Cerebellar nuclear complex (tissue), 1 donor: ENCODE measurements around the gene MEIOSIN.

Experiments
- DNase-seq, 2 experiments: peaks; one replicate each; lab custom pipeline; 2025; lab: John Stamatoyannopoulos, UW

The MEIOSIN gene

GRCh38 chr19:45765702-45766295 is 32.6 kb downstream of the MEIOSIN start:
- DNase-seq, result no peak

GRCh38 chr19:45766296-45766868 is 33.1 kb downstream of the MEIOSIN start:
- no peak for DNase-seq

- DNase-seq, result no peak
Observed at GRCh38 chr19:45766869-45767346, 33.7 kb downstream of the MEIOSIN start.

GRCh38 chr19:45767410-45767880 is 34.2 kb downstream of the MEIOSIN start:
- DNase-seq, result no peak

- no peak for DNase-seq
Observed at GRCh38 chr19:45767881-45768654, 34.8 kb downstream of the MEIOSIN start.

- DNase-seq, result no peak
Observed at GRCh38 chr19:45768655-45768983, 35.4 kb downstream of the MEIOSIN start.

- DNase-seq, result no peak
Observed at GRCh38 chr19:45768984-45769782, 35.9 kb downstream of the MEIOSIN start, which contains the start of gene SIX5. TSS of gene SIX5 (minus strand) at chr19:45769252. CDS start at chr19:45768844, 408 bp downstream.

- DNase-seq, result no peak
Observed at GRCh38 chr19:45769821-45770191, 36.6 kb downstream of the MEIOSIN start.

- no peak for DNase-seq
Observed at GRCh38 chr19:45770192-45771101, 37.2 kb downstream of the MEIOSIN start.

GRCh38 chr19:45771311-45771933 is 38.2 kb downstream of the MEIOSIN start:
- no peak for DNase-seq

- DNase-seq, result no peak
Observed at GRCh38 chr19:45772130-45772840, 39.0 kb downstream of the MEIOSIN start.

GRCh38 chr19:45772912-45773311 is 39.7 kb downstream of the MEIOSIN start:
- no peak for DNase-seq

- no peak for DNase-seq
Observed at GRCh38 chr19:45773384-45773783, 40.1 kb downstream of the MEIOSIN start.

- no peak for DNase-seq
Observed at GRCh38 chr19:45774765-45775164, 41.5 kb downstream of the MEIOSIN start.

- no peak for DNase-seq
Observed at GRCh38 chr19:45777395-45777961, 44.2 kb downstream of the MEIOSIN start.

GRCh38 chr19:45778010-45778661 is 44.9 kb downstream of the MEIOSIN start:
- DNase-seq, result no peak

GRCh38 chr19:45779231-45780145 is 46.2 kb downstream of the MEIOSIN start:
- DNase-seq, result no peak

GRCh38 chr19:45780146-45780447 is 46.9 kb downstream of the MEIOSIN start:
- no peak for DNase-seq
